Measurements from ENCODE around the gene ZNF576.
"Not testable (repeated sequence)": the region's sequence is repeated elsewhere in the genome, so short reads cannot be mapped to it uniquely, and the experiment has no call there.

Gene ZNF576

GRCh38 chr19:43626838-43627237, 30.4 kb downstream of the ZNF576 start:
- no peak for DNase-seq (ENCODE audit: low read depth)

GRCh38 chr19:43628646-43629326, 32.4 kb downstream of the ZNF576 start:
- no peak for DNase-seq (ENCODE audit: low read depth)

DNA sequence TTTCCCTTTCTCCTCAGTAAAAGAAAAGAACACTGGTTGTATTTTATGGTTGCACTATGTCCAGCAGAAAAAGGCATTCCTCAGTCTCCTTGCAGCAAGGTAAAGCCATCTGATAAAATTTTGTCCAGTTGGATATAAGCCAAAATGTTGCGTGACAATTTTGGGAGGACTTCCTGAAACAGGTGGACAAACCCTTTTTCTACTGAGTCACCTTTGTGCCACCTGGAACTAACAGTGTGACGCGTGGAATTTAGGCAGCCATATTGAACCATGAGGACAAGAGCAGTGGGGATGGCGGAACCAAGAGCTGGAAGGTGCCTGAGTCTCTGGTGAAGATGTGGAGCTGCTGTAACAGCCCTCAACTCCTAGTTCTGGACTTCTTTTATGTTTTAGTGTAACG, 35.1 kb downstream of the ZNF576 start:
- no peak for DNase-seq (ENCODE audit: low read depth)

DNA sequence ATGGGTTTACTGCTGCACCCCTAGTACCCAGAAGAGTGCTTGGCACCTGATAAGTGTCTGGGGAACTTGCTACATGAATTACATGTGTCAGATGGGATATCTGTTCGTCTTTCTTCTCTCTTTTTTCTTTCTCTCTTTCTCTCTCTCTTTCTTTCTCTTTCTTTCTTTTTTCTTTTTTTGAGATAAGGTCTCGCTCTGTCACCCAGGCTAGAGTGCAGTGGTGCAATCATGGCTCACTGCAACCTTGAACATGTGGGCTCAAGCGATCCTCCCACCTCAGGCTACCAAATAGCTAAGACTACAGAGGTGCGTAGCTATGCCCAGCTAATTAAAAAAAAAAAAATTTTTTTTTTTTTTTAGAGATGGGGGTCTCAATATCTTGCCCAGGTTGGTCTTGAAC, 37.1 kb downstream of the ZNF576 start:
- DNase-seq (ENCODE audit: low read depth): no peak

- DNase-seq (ENCODE audit: low read depth): no peak
These were observed 37.7 kb downstream of the ZNF576 start for GRCh38 chr19:43634068-43634467.

DNA sequence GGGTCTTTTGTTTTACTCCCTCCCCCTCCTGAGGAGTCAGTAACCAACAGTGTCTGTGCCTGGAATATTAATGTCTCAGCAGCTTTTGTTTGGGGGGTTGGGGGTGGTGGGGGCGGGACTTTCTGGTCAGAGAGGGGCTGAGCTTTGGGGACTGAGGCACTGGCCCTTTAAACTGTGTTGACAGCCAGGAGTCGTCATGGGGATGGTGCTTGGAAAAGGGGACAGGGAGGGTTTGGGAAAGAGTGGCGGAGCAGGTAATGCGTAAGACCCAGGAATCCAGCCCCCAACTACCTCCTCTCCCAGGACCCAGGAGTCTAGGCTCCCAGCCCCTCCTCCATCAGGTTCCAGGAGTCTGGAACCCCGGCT, 38.1 kb downstream of the ZNF576 start:
- no peak for DNase-seq (ENCODE audit: low read depth)

GRCh38 chr19:43634872-43635560, 38.6 kb downstream of the ZNF576 start:
- no peak for DNase-seq (ENCODE audit: low read depth)

DNA sequence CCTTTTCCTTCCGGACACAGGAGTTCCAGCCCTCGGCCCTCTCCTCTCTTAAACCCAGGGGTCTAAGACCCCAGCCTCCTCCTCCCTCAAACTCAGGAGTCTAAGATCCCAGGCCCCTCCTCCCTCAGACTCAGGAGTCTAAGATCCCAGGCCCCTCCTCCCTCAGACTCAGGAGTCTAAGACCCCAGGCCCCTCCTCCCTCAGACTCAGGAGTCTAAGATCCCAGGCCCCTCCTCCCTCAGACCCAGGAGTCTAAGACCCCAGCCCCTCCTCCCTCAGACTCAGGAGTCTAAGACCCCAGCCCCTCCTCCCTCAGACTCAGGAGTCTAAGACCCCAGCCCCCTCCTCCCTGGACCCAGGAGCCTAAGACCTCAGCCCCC, 39.2 kb downstream of the ZNF576 start:
- DNase-seq (ENCODE audit: low read depth): not testable (repeated sequence)

- no peak for DNase-seq (ENCODE audit: low read depth)
These were observed 39.8 kb downstream of the ZNF576 start for GRCh38 chr19:43636121-43636683.

GRCh38 chr19:43638214-43638994, 42.0 kb downstream of the ZNF576 start:
- DNase-seq (ENCODE audit: low read depth): no peak

DNA sequence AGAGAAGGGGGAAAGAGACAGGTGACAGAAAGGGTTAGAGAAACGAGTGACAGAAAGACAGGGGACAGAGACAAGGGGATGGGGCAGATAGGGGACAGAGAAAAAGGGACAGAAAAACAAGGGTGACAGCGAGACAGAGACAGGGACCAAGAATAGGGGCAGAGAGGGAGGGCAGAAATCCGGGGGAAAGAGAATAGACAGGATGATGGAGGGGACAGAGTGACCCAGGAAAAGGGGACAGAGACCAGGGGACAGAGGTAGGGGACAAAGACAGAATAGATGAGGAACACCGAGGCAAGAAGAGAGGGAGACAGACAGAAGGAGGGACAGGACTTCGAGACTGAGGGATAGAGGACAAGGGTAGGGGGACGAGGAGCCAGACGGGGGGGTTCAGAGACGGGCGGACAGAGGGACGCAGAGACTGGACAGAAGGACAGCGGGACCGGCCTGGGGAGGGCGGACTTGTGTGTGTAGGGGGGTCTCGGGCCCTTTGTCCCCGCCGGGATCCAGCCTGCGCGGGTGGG, 42.7 kb downstream of the ZNF576 start:
- DNase-seq (ENCODE audit: low read depth): no peak

- no peak for DNase-seq (ENCODE audit: low read depth)
These were observed 43.4 kb downstream of the ZNF576 start, which contains the start of gene CADM4 for GRCh38 chr19:43639519-43640423. Gene CADM4, minus strand, starts transcription at chr19:43639850. Its CDS starts 60 bp downstream, at chr19:43639790.

GRCh38 chr19:43640424-43640757, 44.0 kb downstream of the ZNF576 start:
- no peak for DNase-seq (ENCODE audit: low read depth)

DNA sequence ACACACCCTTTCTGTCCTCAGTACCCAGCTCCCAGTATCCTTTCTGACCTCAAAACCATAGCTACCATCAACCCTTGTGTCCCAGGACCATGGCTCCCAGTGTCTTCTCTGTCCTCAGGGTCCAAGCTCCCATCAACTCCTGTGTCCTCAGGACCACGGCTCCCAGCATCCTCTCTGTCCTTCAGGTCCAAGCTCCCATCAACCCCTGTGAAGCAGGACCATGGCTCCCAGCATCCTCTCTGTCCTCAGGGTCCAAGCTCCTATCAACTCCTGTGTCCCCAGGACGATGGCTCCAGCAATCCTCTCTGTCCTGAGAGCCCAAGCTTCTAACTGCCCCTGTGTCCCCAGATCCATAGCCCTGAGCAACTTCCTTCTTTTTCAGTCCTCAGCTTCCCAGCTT, 44.9 kb downstream of the ZNF576 start:
- DNase-seq (ENCODE audit: low read depth): no peak

- DNase-seq (ENCODE audit: low read depth): no peak
These were observed 46.1 kb downstream of the ZNF576 start for GRCh38 chr19:43642531-43642930.

GRCh38 chr19:43643326-43643725, 46.9 kb downstream of the ZNF576 start:
- DNase-seq (ENCODE audit: low read depth): no peak

DNA sequence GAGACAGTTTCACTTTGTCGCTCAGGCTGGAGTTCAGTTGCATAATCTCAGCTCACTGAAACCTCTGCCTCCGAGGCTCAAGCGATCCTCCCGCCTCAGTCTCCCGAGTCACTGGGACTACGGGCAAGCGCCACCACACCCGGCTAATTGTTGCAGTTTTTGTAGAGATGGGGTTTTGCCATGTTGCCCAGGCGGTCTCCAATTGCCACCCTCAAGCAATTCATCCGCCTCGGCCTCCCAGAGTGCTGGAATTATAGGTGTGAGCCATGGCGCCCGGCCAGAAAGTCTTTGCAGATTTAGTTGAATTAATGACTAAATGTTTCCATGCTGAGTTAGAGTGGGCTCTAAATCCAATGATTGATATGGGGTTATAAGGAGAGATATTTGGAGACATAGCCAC, 47.8 kb downstream of the ZNF576 start:
- DNase-seq (ENCODE audit: low read depth): no peak

DNA sequence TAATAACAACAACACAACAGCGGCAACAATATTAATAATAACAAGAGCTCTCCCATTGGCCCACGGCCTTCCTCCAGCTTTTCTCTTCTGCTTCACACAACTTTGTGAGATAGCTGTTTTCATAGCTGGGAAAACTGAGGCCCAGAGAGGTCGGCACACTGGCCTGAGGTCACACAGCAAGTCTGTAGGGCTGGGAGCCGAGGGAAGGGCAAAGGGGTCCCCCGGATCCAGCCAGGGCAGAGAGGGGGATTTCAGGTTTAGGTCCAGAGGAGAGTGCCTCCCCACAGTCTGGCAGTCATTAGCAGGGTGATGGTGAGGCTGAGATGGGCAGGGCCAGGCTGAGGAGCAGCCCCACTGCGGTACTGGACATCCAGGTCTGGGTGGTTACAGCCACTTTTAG, 52.2 kb downstream of the ZNF576 start:
- DNase-seq (ENCODE audit: low read depth): no peak

DNA sequence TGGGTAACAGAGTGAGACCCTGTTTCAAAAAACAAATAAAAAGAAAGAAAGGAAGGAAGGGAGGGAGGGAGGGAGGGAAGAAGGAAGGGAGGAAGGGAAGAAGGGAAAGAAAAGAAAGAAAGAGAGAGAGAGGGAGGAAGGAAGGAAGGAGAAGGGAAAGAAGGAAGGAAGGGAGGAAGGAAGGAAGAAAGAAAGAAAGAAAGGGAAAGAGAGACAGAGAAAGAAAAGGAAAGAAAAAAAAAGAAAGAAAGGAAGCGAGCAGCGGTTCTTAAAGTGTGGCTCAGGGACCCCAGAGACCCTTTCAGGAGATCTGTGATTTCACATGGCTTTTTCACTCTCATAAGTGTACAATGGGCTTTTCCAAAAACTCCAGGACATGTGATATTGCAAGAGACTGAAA, 53.1 kb downstream of the ZNF576 start:
- no peak for DNase-seq (ENCODE audit: low read depth)

DNA sequence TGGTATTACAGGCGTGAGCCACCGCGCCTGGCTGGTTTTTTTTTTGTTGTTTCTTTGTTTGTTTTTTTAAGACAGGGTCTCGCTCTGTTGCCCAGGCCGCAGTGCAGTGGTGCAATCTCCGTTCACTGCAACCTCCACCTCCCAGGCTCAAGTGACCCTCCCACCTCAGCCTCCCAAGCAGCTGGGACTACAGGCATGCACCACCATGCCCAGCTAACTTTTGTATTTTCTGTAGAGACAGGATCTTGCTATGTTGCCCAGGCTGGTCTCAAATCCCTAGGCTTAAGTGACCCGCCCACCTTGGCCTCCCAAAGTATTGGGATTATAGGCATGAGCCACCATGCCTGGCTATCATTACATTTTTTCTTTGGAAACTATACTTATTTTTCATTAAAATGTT, 53.9 kb downstream of the ZNF576 start:
- not testable (repeated sequence) for DNase-seq (ENCODE audit: low read depth)
